RPMI8226 (cell line): Measurements from ENCODE around the gene PLXNA4.

Experiments
- DNase-seq: peaks from one replicate; pipeline ENCODE4 v3.0.0-alpha.2; 2015

PLXNA4 gene

GRCh38 chr7:132430861-132431822 is 145.1 kb downstream of the PLXNA4 start:
- no peak for DNase-seq

GRCh38 chr7:132430041-132430855 is 146.0 kb downstream of the PLXNA4 start:
- DNase-seq, result no peak

GRCh38 chr7:132429181-132429580 is 147.1 kb downstream of the PLXNA4 start:
- no peak for DNase-seq

GRCh38 chr7:132428247-132428919 is 147.9 kb downstream of the PLXNA4 start:
- no peak for DNase-seq

GRCh38 chr7:132425942-132426341 is 150.3 kb downstream of the PLXNA4 start:
- no peak for DNase-seq

- no peak for DNase-seq
These were observed 151.2 kb downstream of the PLXNA4 start for GRCh38 chr7:132424821-132425724.

- no peak for DNase-seq
These were observed 152.0 kb downstream of the PLXNA4 start for GRCh38 chr7:132424277-132424676.

GRCh38 chr7:132423594-132424200 is 152.6 kb downstream of the PLXNA4 start:
- no peak for DNase-seq

GRCh38 chr7:132422502-132423111 is 153.7 kb downstream of the PLXNA4 start:
- DNase-seq, result no peak

- DNase-seq, result no peak
These were observed 155.7 kb downstream of the PLXNA4 start for GRCh38 chr7:132420527-132420926.

GRCh38 chr7:132419542-132419941 is 156.7 kb downstream of the PLXNA4 start:
- DNase-seq, result no peak

GRCh38 chr7:132418840-132419239 is 157.4 kb downstream of the PLXNA4 start:
- no peak for DNase-seq

GRCh38 chr7:132417103-132417906 is 159.0 kb downstream of the PLXNA4 start:
- no peak for DNase-seq

GRCh38 chr7:132416395-132416794 is 159.9 kb downstream of the PLXNA4 start:
- DNase-seq, result no peak

- no peak for DNase-seq
These were observed 161.0 kb downstream of the PLXNA4 start for GRCh38 chr7:132415259-132415658.

GRCh38 chr7:132414857-132415256 is 161.4 kb downstream of the PLXNA4 start:
- DNase-seq, result no peak

GRCh38 chr7:132412435-132412834 is 163.8 kb downstream of the PLXNA4 start:
- DNase-seq, result no peak

GRCh38 chr7:132410861-132411541 is 165.3 kb downstream of the PLXNA4 start:
- DNase-seq, result no peak

- no peak for DNase-seq
These were observed 165.9 kb downstream of the PLXNA4 start for GRCh38 chr7:132410385-132410784.

- DNase-seq, result no peak
These were observed 168.5 kb downstream of the PLXNA4 start for GRCh38 chr7:132407764-132408163.
